Stimulated activated CD4-positive, alpha-beta T cell treated with anti-CD3 and anti-CD28 coated beads, Interleukin-12 subunit alpha, Interleukin-12 subunit beta, amount 100 ng/mL, for 48 hours (primary cell): Measurements from ENCODE around the gene TRAPPC12.
"Not testable (repeated sequence)": the region's sequence is repeated elsewhere in the genome, so short reads cannot be mapped to it uniquely, and the experiment has no call there.

Experiments used
- DNase-seq, 3 donors: peaks; one replicate each; pipeline ENCODE4 v3.0.0-alpha.2; 2020; ENCODE audit warnings: low read depth in 2 of 3, low spot score in 1 of 3

Gene TRAPPC12

GRCh38 chr2:3368261-3368722 lies 11.2 kb upstream of the TRAPPC12 start:
- no peak for DNase-seq

- DNase-seq, result not testable (repeated sequence)
These were observed 9.9 kb upstream of the TRAPPC12 start for GRCh38 chr2:3369340-3370181.

- DNase-seq, result no peak
These were observed 2.7 kb upstream of the TRAPPC12 start for GRCh38 chr2:3376821-3377220.

- DNase-seq, result peak in 2 of 3 donors; percentile 25 to 37
These were observed 2.2 kb upstream of the TRAPPC12 start for GRCh38 chr2:3377279-3377611.

GRCh38 chr2:3377612-3378432 lies 1.7 kb upstream of the TRAPPC12 start, which contains the start of gene EIPR1:
TSS of gene EIPR1 (minus strand) at chr2:3377818. CDS start at chr2:3377689, 129 bp downstream.
- peak; percentile 85 to 92 (median 91) for DNase-seq

- DNase-seq, result no peak
These were observed 201 bp upstream of the TRAPPC12 start for GRCh38 chr2:3379339-3379646.

- DNase-seq, result no peak
These were observed 7.0 kb downstream of the TRAPPC12 start for GRCh38 chr2:3386448-3386958.

- DNase-seq, result no peak
These were observed 7.5 kb downstream of the TRAPPC12 start for GRCh38 chr2:3387011-3387410.

- DNase-seq, result no peak
These were observed 8.3 kb downstream of the TRAPPC12 start for GRCh38 chr2:3387644-3388411.

- no peak for DNase-seq
These were observed 8.9 kb downstream of the TRAPPC12 start for GRCh38 chr2:3388412-3388738.

GRCh38 chr2:3389193-3389592 lies 9.7 kb downstream of the TRAPPC12 start:
- no peak for DNase-seq

- no peak for DNase-seq
These were observed 10.5 kb downstream of the TRAPPC12 start for GRCh38 chr2:3390041-3390440.

GRCh38 chr2:3392216-3392615 lies 12.7 kb downstream of the TRAPPC12 start:
- no peak for DNase-seq

GRCh38 chr2:3396920-3397559 lies 17.5 kb downstream of the TRAPPC12 start:
- DNase-seq, result no peak

GRCh38 chr2:3398857-3399256 lies 19.4 kb downstream of the TRAPPC12 start:
- no peak for DNase-seq

- no peak for DNase-seq
These were observed 19.9 kb downstream of the TRAPPC12 start for GRCh38 chr2:3399381-3399780.

- DNase-seq, result no peak
These were observed 20.3 kb downstream of the TRAPPC12 start for GRCh38 chr2:3399829-3400228.

- DNase-seq, result no peak
These were observed 24.3 kb downstream of the TRAPPC12 start for GRCh38 chr2:3403587-3404334.

- no peak for DNase-seq
These were observed 24.9 kb downstream of the TRAPPC12 start for GRCh38 chr2:3404349-3404894.

GRCh38 chr2:3405307-3405706 lies 25.8 kb downstream of the TRAPPC12 start:
- no peak for DNase-seq
